Mesothelial cell of epicardium (in vitro differentiated cells): ENCODE results near the gene ASF1A. TPM values are rescaled to one million over a fixed set of nuclear protein-coding genes. Genes with fewer than 3 reads are reported as not detected.

Experiments used
- DNase-seq, 2 experiments: peaks; one replicate each; pipeline ENCODE4 v3.0.0; 2021; ENCODE audit warnings: low spot score in 2 of 2; ENCODE audit not compliant: unreplicated experiment in 2 of 2
- H3K27ac Mint-ChIP-seq: 2 replicates; pipeline ENCODE4 v1.8.0; 2021; ENCODE audit warnings: mixed read lengths
- H3K27me3 Mint-ChIP-seq: 2 replicates; pipeline ENCODE4 v1.8.0; 2021; ENCODE audit warnings: low read depth, mixed read lengths
- H3K36me3 Mint-ChIP-seq: 2 replicates; pipeline ENCODE4 v1.8.0; 2021; ENCODE audit warnings: mixed read lengths
- H3K4me1 Mint-ChIP-seq: 2 replicates; pipeline ENCODE4 v1.8.0; 2021; ENCODE audit warnings: mixed read lengths
- H3K4me3 Mint-ChIP-seq: 2 replicates; pipeline ENCODE4 v1.8.0; 2021; ENCODE audit warnings: mild to moderate bottlenecking, moderate library complexity, mixed read lengths
- H3K9me3 Mint-ChIP-seq: 2 replicates; pipeline ENCODE4 v1.8.0; 2021; ENCODE audit warnings: mixed read lengths
- CTCF ChIP-seq: fragments of 200-600 bp; sonication (generic); IDR thresholded peaks from one replicate; pipeline ENCODE4 v1.5.0; 2021; ENCODE audit warnings: antibody characterized with exemption; ENCODE audit not compliant: unreplicated experiment
- total RNA-seq: library from RNA; stranded (reverse); gene quantifications from 3 replicates; pipeline ENCODE4 v1.2.1, GENCODE V29; 2021

ASF1A gene
- total RNA-seq, 1 donor from 2014 or later, result 22.9 TPM

DNA sequence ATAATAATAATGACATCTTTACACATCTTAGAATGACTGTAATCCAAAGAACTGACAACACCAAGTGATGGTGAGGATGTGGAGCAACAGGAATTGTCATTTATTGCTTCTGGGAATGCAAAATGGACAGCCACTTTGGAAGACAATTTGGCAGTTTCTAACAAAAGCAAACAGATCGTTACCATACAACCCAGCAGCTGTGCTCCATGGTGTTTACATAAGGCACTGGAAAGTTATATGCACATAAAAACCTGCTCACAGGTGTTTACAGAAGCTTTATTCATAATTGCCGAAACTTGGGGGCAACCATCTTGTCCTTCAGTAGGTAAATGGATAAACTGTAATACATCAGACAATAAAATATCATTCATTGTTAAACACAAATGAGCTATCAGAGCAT lies 18.3 kb upstream of the ASF1A start:
- Mint-ChIP-seq H3K27me3 (no peaks in the 10 kb centered on the region), H3K4me1 (peaks cover 2% of the 10 kb centered on the region), H3K27ac (no peak overlapping the region), H3K4me3 (no peak overlapping the region), H3K36me3 (peaks cover 16% of the 10 kb centered on the region), H3K9me3 (peaks cover 16% of the 10 kb centered on the region)
- no peak for DNase-seq
- no peak for TF ChIP-seq CTCF

DNA sequence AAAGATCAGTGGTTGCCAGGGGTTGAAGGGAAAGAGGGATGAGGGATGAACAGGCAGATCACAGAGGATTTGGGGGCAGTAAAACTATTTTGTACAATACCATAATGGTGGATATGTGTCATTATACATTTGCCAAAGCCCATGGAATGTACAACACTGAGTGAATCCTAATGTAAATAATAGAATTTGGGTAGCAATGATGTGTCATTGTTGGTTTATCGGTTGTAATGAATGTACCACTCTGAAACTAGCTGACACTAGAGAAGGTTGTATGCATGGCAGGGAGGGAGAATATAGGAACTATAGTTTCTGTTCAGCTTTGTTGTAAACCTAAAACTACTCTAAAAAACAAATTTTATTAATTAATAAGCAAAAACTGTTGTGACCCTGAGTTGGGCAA lies 17.8 kb upstream of the ASF1A start:
- no peaks in the 10 kb centered on the region for H3K27me3 Mint-ChIP-seq
- H3K36me3 Mint-ChIP-seq, result peaks cover 10% of the 10 kb centered on the region
- no peak overlapping the region for H3K27ac Mint-ChIP-seq
- peaks cover 11% of the 10 kb centered on the region for H3K9me3 Mint-ChIP-seq
- no peak for TF ChIP-seq CTCF
- DNase-seq, result no peak
- H3K4me1 Mint-ChIP-seq, result peaks cover 2% of the 10 kb centered on the region
- no peak overlapping the region for H3K4me3 Mint-ChIP-seq

DNA sequence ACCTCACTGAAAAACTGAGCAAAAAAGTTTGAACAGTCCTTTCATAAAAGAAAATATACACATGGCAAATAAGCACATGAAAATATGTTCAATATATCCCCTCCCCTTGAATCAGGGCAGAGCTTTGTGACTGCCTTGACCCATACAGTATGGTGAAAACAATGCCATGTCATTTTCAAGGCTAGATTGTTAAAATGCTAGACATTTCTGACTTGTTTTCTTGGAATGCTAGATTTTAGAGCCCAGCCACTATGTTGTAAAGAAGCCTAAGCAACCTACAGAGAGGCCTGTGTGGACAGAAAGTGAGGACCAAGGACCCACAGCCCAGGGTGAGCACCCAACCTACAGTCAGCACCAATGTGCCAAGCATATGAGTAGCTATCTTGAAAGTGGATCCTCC lies 17.1 kb upstream of the ASF1A start:
- no peaks in the 10 kb centered on the region for H3K27me3 Mint-ChIP-seq
- H3K9me3 Mint-ChIP-seq, result peaks cover 8% of the 10 kb centered on the region
- no peak for TF ChIP-seq CTCF
- H3K36me3 Mint-ChIP-seq, result peaks cover 4% of the 10 kb centered on the region
- no peak overlapping the region for H3K4me3 Mint-ChIP-seq
- peaks cover 2% of the 10 kb centered on the region for H3K4me1 Mint-ChIP-seq
- H3K27ac Mint-ChIP-seq, result no peak overlapping the region
- DNase-seq, result no peak

- peaks cover 4% of the 10 kb centered on the region for H3K36me3 Mint-ChIP-seq
These were observed 16.1 kb upstream of the ASF1A start for GRCh38 chr6:118877806-118878205.

GRCh38 chr6:118881440-118882313 lies 12.3 kb upstream of the ASF1A start:
- Mint-ChIP-seq H3K36me3 (peaks cover 2% of the 10 kb centered on the region), H3K4me3 (no peak overlapping the region), H3K27me3 (no peaks in the 10 kb centered on the region), H3K27ac (no peak overlapping the region), H3K4me1 (no peaks in the 10 kb centered on the region), H3K9me3 (peaks cover 4% of the 10 kb centered on the region)
- no peak for TF ChIP-seq CTCF
- no peak for DNase-seq

More at GRCh38 chr6:118877806-118878205, 16.1 kb upstream of the ASF1A start:
- peaks cover 2% of the 10 kb centered on the region for H3K4me1 Mint-ChIP-seq
- DNase-seq, result no peak
- H3K4me3 Mint-ChIP-seq, result no peak overlapping the region
- H3K27ac Mint-ChIP-seq, result no peak overlapping the region
- peaks cover 4% of the 10 kb centered on the region for H3K9me3 Mint-ChIP-seq
- TF ChIP-seq CTCF, result no peak
- no peaks in the 10 kb centered on the region for H3K27me3 Mint-ChIP-seq
